HG03196 (cell line): ENCODE measurements around the gene DNAJC8.

Source experiments
- ATAC-seq: cut with Tn5 transposase; IDR thresholded peaks from one replicate; pipeline ENCODE4 v1.9.1; 2021; ENCODE audit not compliant: unreplicated experiment

Gene DNAJC8

GRCh38 chr1:28249866-28250295 is 17.1 kb upstream of the DNAJC8 start:
- ATAC-seq: no peak

GRCh38 chr1:28249013-28249865 is 16.4 kb upstream of the DNAJC8 start:
- no peak for ATAC-seq

GRCh38 chr1:28248273-28249012 is 15.6 kb upstream of the DNAJC8 start:
- ATAC-seq: peak; percentile 26

- no peak for ATAC-seq
Observed at GRCh38 chr1:28247612-28248272, 14.9 kb upstream of the DNAJC8 start.

- no peak for ATAC-seq
Observed at GRCh38 chr1:28246427-28246832, 13.6 kb upstream of the DNAJC8 start.

- ATAC-seq: no peak
Observed at GRCh38 chr1:28244549-28245251, 11.9 kb upstream of the DNAJC8 start.

- ATAC-seq: no peak
Observed at GRCh38 chr1:28243685-28244311, 11.0 kb upstream of the DNAJC8 start.

- ATAC-seq: no peak
Observed at GRCh38 chr1:28241638-28242241, 8.9 kb upstream of the DNAJC8 start.

GRCh38 chr1:28240024-28240423 is 7.2 kb upstream of the DNAJC8 start:
- ATAC-seq: no peak

GRCh38 chr1:28239004-28239403 is 6.2 kb upstream of the DNAJC8 start:
- no peak for ATAC-seq

- no peak for ATAC-seq
Observed at GRCh38 chr1:28236656-28237322, 4.0 kb upstream of the DNAJC8 start.

GRCh38 chr1:28235755-28236655 is 3.2 kb upstream of the DNAJC8 start, which contains the start of gene ATP5IF1:
Gene ATP5IF1, plus strand, starts transcription at chr1:28236124. Its CDS starts 60 bp downstream, at chr1:28236184.
- peak; percentile 73 for ATAC-seq

- ATAC-seq: no peak
Observed at GRCh38 chr1:28233264-28233606, 406 bp upstream of the DNAJC8 start.

- no peak for ATAC-seq
Observed at GRCh38 chr1:28229996-28230395, 2.8 kb downstream of the DNAJC8 start.

- ATAC-seq: no peak
Observed at GRCh38 chr1:28229089-28229488, 3.7 kb downstream of the DNAJC8 start.

GRCh38 chr1:28213315-28213714 is 19.5 kb downstream of the DNAJC8 start:
- no peak for ATAC-seq

- no peak for ATAC-seq
Observed at GRCh38 chr1:28209700-28210099, 23.1 kb downstream of the DNAJC8 start.

- ATAC-seq: no peak
Observed at GRCh38 chr1:28208818-28209441, 23.9 kb downstream of the DNAJC8 start.
